ENCODE data around the gene NFKBIB. TPM values are rescaled to one million over a fixed set of nuclear protein-coding genes. Genes with fewer than 3 reads are reported as not detected.

The NFKBIB gene
- polyA plus RNA-seq, 1 donor (not counting 4 experiments of a cell fraction or from before 2014, with no cell fraction given) = 12.3 TPM

GRCh38 chr19:38908911-38909310, 9.1 kb downstream of the NFKBIB start:
- FAIRE-seq = no peak
- Histone ChIP-seq H3K36me3 (ENCODE audit: control insufficient read depth in 2 of 2, extremely low read depth in 1 of 2, insufficient read depth in 2 of 2, low read length in 2 of 2) (peaks cover 4 to 7% of the 10 kb centered on the region in 2 experiments), H3K4me1 (ENCODE audit: control insufficient read depth, extremely low read depth, insufficient read depth, low read length) (no peaks in the 10 kb centered on the region), H3K4me2 (ENCODE audit: control insufficient read depth, extremely low read depth, insufficient read depth, low read depth, low read length) (no peak overlapping the region), H3K4me3 (ENCODE audit: control insufficient read depth in 2 of 3, extremely low read depth in 1 of 3, insufficient read depth in 2 of 3, low read depth in 1 of 3, low read length in 3 of 3) (no peak overlapping the region), H3K9me3 (ENCODE audit: control insufficient read depth, low read depth, low read length) (no peaks in the 10 kb centered on the region), H3K79me2 (ENCODE audit: control insufficient read depth, insufficient read depth, low read length) (no peaks in the 10 kb centered on the region), H3K9me1 (ENCODE audit: control insufficient read depth, extremely low read depth, insufficient read depth, low read length) (no peaks in the 10 kb centered on the region), H2AFZ (ENCODE audit: control insufficient read depth, low read length) (no peak overlapping the region), H3K27me3 (ENCODE audit: control insufficient read depth, extremely low read depth, insufficient read depth, low read length) (no peaks in the 10 kb centered on the region), H3K27ac (ENCODE audit: control insufficient read depth, insufficient read depth, low read length) (no peak overlapping the region), H3K9ac (ENCODE audit: control insufficient read depth, extremely low read depth, insufficient read depth, low read length) (no peak overlapping the region), H4K20me1 (ENCODE audit: control insufficient read depth, extremely low read depth, insufficient read depth, low read length) (no peaks in the 10 kb centered on the region)
- no peak for DNase-seq (ENCODE audit: low read depth, low spot score)
- dilution Hi-C loops (cut with MboI; ENCODE audit: extremely low pct_ligation_motif_present, low sequenced_read_pairs) = no loop called here
- TF ChIP-seq CTCF (optimal IDR thresholded peaks at IDR 0.05 in 1 of 3, IDR thresholded peaks at IDR 0.05 in 1 of 3, conservative IDR thresholded peaks at IDR 0.05 in 1 of 3; ENCODE audit: extremely low read depth in 1 of 3, insufficient read depth in 2 of 3, low read length in 3 of 3) = no peak
- TF ChIP-seq EZH2 (IDR thresholded peaks at IDR 0.05; ENCODE audit: low read length) = no peak

- Histone ChIP-seq H3K36me3 (ENCODE audit: control insufficient read depth in 2 of 2, extremely low read depth in 1 of 2, insufficient read depth in 2 of 2, low read length in 2 of 2) (peaks cover 4 to 5% of the 10 kb centered on the region in 2 experiments), H3K9me3 (ENCODE audit: control insufficient read depth, low read depth, low read length) (no peaks in the 10 kb centered on the region), H2AFZ (ENCODE audit: control insufficient read depth, low read length) (no peak overlapping the region), H3K4me1 (ENCODE audit: control insufficient read depth, extremely low read depth, insufficient read depth, low read length) (no peaks in the 10 kb centered on the region), H3K27ac (ENCODE audit: control insufficient read depth, insufficient read depth, low read length) (no peak overlapping the region), H3K4me3 (ENCODE audit: control insufficient read depth in 2 of 3, extremely low read depth in 1 of 3, insufficient read depth in 2 of 3, low read depth in 1 of 3, low read length in 3 of 3) (no peak overlapping the region), H3K9me1 (ENCODE audit: control insufficient read depth, extremely low read depth, insufficient read depth, low read length) (no peaks in the 10 kb centered on the region), H4K20me1 (ENCODE audit: control insufficient read depth, extremely low read depth, insufficient read depth, low read length) (no peaks in the 10 kb centered on the region), H3K9ac (ENCODE audit: control insufficient read depth, extremely low read depth, insufficient read depth, low read length) (no peak overlapping the region), H3K79me2 (ENCODE audit: control insufficient read depth, insufficient read depth, low read length) (no peaks in the 10 kb centered on the region), H3K27me3 (ENCODE audit: control insufficient read depth, extremely low read depth, insufficient read depth, low read length) (no peaks in the 10 kb centered on the region), H3K4me2 (ENCODE audit: control insufficient read depth, extremely low read depth, insufficient read depth, low read depth, low read length) (no peak overlapping the region)
- TF ChIP-seq EZH2 (IDR thresholded peaks at IDR 0.05; ENCODE audit: low read length) (no peak), CTCF (optimal IDR thresholded peaks at IDR 0.05 in 1 of 3, IDR thresholded peaks at IDR 0.05 in 1 of 3, conservative IDR thresholded peaks at IDR 0.05 in 1 of 3; ENCODE audit: extremely low read depth in 1 of 3, insufficient read depth in 2 of 3, low read length in 3 of 3) (no peak)
- dilution Hi-C loops (cut with MboI; ENCODE audit: extremely low pct_ligation_motif_present, low sequenced_read_pairs) = no loop called here
- FAIRE-seq (no peak), DNase-seq (ENCODE audit: low read depth, low spot score) (no peak)
Measured at GRCh38 chr19:38910488-38910887, 10.7 kb downstream of the NFKBIB start.

Data from keratinocyte (primary cell).